ENCODE data around the gene C16orf74. TPM values are rescaled to one million over a fixed set of nuclear protein-coding genes. Genes with fewer than 3 reads are reported as not detected.

The C16orf74 gene
- total and polyA plus RNA-seq, 7 donors: 0.60 to 8.3 (median 1.4) TPM; not detected in 1

GRCh38 chr16:85678821-85679220 is 72.1 kb downstream of the C16orf74 start:
- peaks cover 0 to 7% (median 6%) of the 10 kb centered on the region in 4 donors for H3K4me1 ChIP-seq
- H3K27me3 ChIP-seq: no peaks in the 10 kb centered on the region
- H3K4me3 ChIP-seq: no peak overlapping the region
- intact Hi-C loops (cut with DNase I): no loop called here
- DNase-seq: no peak
- 20 to 73% methylated on average over 5 of the region's 5 CpGs for WGBS, 2 donors
- H3K27ac ChIP-seq: no peak overlapping the region
- no peaks in the 10 kb centered on the region for H3K9me3 ChIP-seq
- peaks cover 0 to 49% (median 3%) of the 10 kb centered on the region in 4 donors for H3K36me3 ChIP-seq
- no peak for TF ChIP-seq EP300 (IDR thresholded peaks at IDR 0.05)
- no peak for TF ChIP-seq POLR2AphosphoS5 (IDR thresholded peaks at IDR 0.05)
- TF ChIP-seq CTCF (IDR thresholded peaks at IDR 0.05): no peak
- TF ChIP-seq POLR2A (IDR thresholded peaks at IDR 0.05): no peak

GRCh38 chr16:85678016-85678415 is 72.9 kb downstream of the C16orf74 start:
- DNase-seq: no peak

GRCh38 chr16:85677383-85677967 is 73.4 kb downstream of the C16orf74 start:
- TF ChIP-seq CTCF (IDR thresholded peaks at IDR 0.05) (no peak), POLR2A (IDR thresholded peaks at IDR 0.05) (no peak), POLR2AphosphoS5 (IDR thresholded peaks at IDR 0.05) (no peak), EP300 (IDR thresholded peaks at IDR 0.05) (no peak)
- intact Hi-C loops (cut with DNase I): no loop called here
- Histone ChIP-seq H3K36me3 (peaks cover 4 to 62% (median 10%) of the 10 kb centered on the region in 4 donors), H3K4me3 (no peak overlapping the region), H3K9me3 (no peaks in the 10 kb centered on the region), H3K27ac (no peak overlapping the region), H3K27me3 (no peaks in the 10 kb centered on the region), H3K4me1 (peaks cover 0 to 12% (median 9%) of the 10 kb centered on the region in 4 donors)
- DNase-seq: no peak
- WGBS, 2 donors: 76 to 86% methylated on average over 6 of the region's 6 CpGs

More at GRCh38 chr16:85678016-85678415, 72.9 kb downstream of the C16orf74 start:
- H3K4me3 ChIP-seq: no peak overlapping the region
- H3K27me3 ChIP-seq: no peaks in the 10 kb centered on the region
- intact Hi-C loops (cut with DNase I): no loop called here
- no peak overlapping the region for H3K27ac ChIP-seq
- TF ChIP-seq POLR2AphosphoS5 (IDR thresholded peaks at IDR 0.05) (no peak), CTCF (IDR thresholded peaks at IDR 0.05) (no peak), POLR2A (IDR thresholded peaks at IDR 0.05) (no peak), EP300 (IDR thresholded peaks at IDR 0.05) (no peak)
- H3K36me3 ChIP-seq: peaks cover 0 to 56% (median 4%) of the 10 kb centered on the region in 4 donors
- H3K4me1 ChIP-seq: peaks cover 0 to 12% (median 9%) of the 10 kb centered on the region in 4 donors
- no peaks in the 10 kb centered on the region for H3K9me3 ChIP-seq
- WGBS, 2 donors: 86 to 96% methylated on average over 8 of the region's 8 CpGs

- intact Hi-C loops (cut with DNase I): no loop called here
- Histone ChIP-seq H3K9me3 (no peaks in the 10 kb centered on the region), H3K27ac (no peak overlapping the region), H3K27me3 (no peaks in the 10 kb centered on the region), H3K4me1 (peaks cover 0 to 12% (median 9%) of the 10 kb centered on the region in 4 donors), H3K4me3 (no peak overlapping the region), H3K36me3 (peaks cover 12 to 72% (median 20%) of the 10 kb centered on the region in 4 donors)
- 92 to 93% methylated on average over 7 of the region's 7 CpGs for WGBS, 2 donors
- TF ChIP-seq POLR2A (IDR thresholded peaks at IDR 0.05): no peak
- no peak for TF ChIP-seq EP300 (IDR thresholded peaks at IDR 0.05)
- TF ChIP-seq POLR2AphosphoS5 (IDR thresholded peaks at IDR 0.05): no peak
- TF ChIP-seq CTCF (IDR thresholded peaks at IDR 0.05): no peak
- DNase-seq: no peak
Observed at GRCh38 chr16:85676466-85676865, 74.4 kb downstream of the C16orf74 start.
